ENCODE data around the gene CTU2. TPM values are rescaled to one million over a fixed set of nuclear protein-coding genes. Genes with fewer than 3 reads are reported as not detected.
"Not testable (repeated sequence)": the region's sequence is repeated elsewhere in the genome, so short reads cannot be mapped to it uniquely, and the experiment has no call there.

The CTU2 gene
- total RNA-seq, result 14.9 TPM
- long read RNA-seq, transcript CTU2-202 (15 exons, 1,751 nt), result major isoform, 9 of 17 reads
- long read RNA-seq, partial matches to known transcripts, result 3 of 17 reads
- long read RNA-seq, other reads (novel, unspliced or antisense), result 2 of 17 reads

DNA sequence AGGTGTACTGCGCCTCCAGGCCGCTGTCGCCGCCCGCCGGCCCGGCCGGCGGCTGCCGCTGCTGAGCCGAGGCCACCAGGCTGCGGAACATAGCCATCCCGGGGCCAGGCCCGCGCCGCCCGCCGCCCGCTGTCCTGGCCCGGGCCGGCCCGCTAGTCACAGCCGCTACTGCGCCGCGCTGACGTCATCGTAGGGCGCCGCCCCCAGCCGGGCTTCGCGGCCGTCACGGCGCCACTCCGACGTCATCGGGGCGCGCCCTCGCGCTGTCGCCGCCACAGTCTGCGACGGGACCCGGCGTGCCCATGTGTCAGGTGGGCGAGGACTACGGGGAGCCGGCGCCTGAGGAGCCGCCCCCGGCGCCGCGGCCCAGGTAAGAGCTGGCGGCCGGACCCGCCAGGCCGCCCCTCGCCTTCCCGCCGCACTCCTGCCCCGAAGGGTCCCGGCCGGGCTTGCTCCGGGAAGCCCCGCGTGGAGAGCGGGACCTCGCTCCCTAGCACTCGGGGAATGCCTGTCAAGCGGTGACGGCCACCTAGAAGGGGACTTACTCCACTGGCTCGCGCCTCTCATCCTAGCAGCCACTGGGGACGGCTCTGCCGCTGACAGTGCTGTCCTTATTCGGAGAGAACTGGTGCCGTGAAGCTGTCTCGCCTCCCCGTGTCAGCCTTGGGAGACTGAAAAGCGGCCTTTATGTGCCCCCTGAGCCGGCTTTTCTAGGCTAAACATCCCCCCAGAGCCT lies at the start of gene CTU2, which contains the start of gene RNF166:
CTU2 (plus strand) TSS at position 275 of the 736 bp plus-strand sequence; CDS start at position 303, 28 bp downstream.
RNF166 (minus strand) TSS at position 180 of the 736 bp plus-strand sequence; CDS start at position 97, 83 bp downstream.
- peak; percentile 96 for DNase-seq (ENCODE audit: low spot score)
- intact Hi-C loops (cut with DNase I), result loop anchor here (5.0 kb wide), 2 partner anchors 79 to 134 kb away; partner anchors contain the start of gene ZC3H18

DNA sequence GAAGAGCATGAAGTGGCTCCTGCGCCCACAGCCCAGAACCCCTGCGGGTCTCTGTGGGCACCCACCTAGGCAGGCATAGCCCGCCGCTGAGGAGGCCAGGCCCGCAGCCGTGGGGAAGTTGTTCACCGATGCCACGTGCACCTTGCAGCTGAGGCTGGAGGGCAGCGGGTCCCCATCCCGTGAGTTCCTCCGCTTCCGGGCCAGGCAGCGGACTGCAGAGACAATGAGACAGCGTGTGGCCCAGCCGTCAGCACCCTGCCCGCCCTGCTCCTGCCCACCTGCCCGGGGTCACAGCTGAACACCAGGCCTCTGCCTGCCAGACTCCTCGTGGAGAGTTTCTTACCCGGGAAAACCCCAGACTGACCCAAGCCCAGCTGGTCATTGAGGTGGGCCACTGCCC lies 48.9 kb upstream of the CTU2 start:
- intact Hi-C loops (cut with DNase I), result loop anchor here (5.0 kb wide), 1 partner anchor 45 kb away; no protein-coding TSS in a partner anchor
- no peak for DNase-seq (ENCODE audit: low spot score)

DNA sequence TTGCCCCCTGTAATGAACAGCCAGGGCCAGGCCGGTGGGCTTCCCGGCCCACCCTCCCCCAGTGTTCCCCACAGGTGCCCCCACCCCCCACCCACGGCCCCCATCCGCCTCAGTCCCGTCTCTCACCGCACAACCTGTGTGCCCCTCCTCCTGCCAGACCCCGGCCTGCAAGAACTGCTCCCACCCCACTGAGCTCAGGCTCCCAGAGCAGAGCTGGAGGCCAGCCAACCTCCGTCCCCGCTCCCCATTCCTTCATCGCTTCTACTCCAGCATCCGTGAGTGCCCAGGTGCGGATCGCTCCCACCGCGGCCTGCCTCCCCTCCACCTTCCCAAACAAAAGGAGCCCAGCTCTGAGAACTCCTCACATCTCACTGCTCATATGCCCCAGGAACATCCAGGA lies 47.6 kb upstream of the CTU2 start:
- DNase-seq (ENCODE audit: low spot score), result no peak
- intact Hi-C loops (cut with DNase I), result loop anchor here (5.0 kb wide), 1 partner anchor 44 kb away; no protein-coding TSS in a partner anchor

- no peak for DNase-seq (ENCODE audit: low spot score)
- intact Hi-C loops (cut with DNase I), result loop anchor here (5.0 kb wide), 1 partner anchor 43 kb away; no protein-coding TSS in a partner anchor
Measured at GRCh38 chr16:88659160-88659559, 47.1 kb upstream of the CTU2 start.

DNA sequence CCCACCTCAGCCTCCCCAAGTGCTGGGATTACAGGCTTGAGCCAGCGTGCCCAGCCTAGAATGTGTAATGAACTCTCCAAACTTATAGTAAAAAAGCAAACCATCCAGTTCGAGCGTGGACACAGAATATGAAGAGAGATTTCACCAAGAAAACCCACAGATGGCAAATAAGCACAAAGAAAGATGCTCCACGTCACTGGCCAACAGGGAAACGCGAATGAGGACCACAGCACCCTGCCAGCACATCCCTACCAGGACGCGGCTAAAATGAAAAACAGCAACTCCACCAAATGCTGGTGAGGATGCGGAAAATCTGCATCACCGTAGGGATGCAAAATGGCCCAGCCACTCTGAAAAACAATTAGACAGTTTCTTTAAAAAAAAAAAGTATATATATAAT lies 44.8 kb upstream of the CTU2 start:
- no peak for DNase-seq (ENCODE audit: low spot score)
- intact Hi-C loops (cut with DNase I), result loop anchor here (5.0 kb wide), 1 partner anchor 69 kb away; no protein-coding TSS in a partner anchor

- DNase-seq (ENCODE audit: low spot score), result no peak
- intact Hi-C loops (cut with DNase I), result loop anchor here (5.0 kb wide), 1 partner anchor 70 kb away; no protein-coding TSS in a partner anchor
Measured at GRCh38 chr16:88662222-88662842, 44.0 kb upstream of the CTU2 start.

GRCh38 chr16:88662843-88663606 lies 43.3 kb upstream of the CTU2 start, which contains the start of gene MVD:
TSS of gene MVD (minus strand) at chr16:88663091. CDS start at chr16:88663080, 11 bp downstream.
- peak; percentile 99 for DNase-seq (ENCODE audit: low spot score)
- intact Hi-C loops (cut with DNase I), result loop anchor here (5.0 kb wide), 1 partner anchor 71 kb away; no protein-coding TSS in a partner anchor

GRCh38 chr16:88665148-88665547 lies 41.2 kb upstream of the CTU2 start:
- no peak for DNase-seq (ENCODE audit: low spot score)
- intact Hi-C loops (cut with DNase I), result no loop called here

DNA sequence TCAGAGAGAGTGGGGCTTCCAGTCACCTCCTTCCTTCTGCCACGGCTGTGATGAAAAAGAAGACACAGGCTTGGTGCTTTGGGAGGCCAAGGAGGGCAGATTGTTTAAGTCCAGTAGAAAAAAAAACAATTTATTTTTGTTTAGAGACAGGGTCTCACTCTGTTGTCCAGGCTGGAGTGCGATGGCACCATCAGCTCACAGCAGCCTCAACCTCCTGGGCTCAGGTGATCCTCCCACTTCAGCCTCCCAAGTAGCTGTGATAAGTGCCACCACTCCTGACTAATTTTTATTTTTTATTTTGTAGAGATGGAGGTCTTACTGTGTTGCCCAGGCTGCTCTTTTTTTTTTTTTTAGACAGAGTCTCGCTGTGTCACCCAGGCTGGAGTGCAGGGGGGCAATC lies 40.7 kb upstream of the CTU2 start:
- DNase-seq (ENCODE audit: low spot score), result no peak
- intact Hi-C loops (cut with DNase I), result no loop called here

GRCh38 chr16:88667461-88667860 lies 38.8 kb upstream of the CTU2 start:
- intact Hi-C loops (cut with DNase I), result no loop called here
- DNase-seq (ENCODE audit: low spot score), result no peak

GRCh38 chr16:88669493-88669892 lies 36.8 kb upstream of the CTU2 start:
- intact Hi-C loops (cut with DNase I), result not testable (repeated sequence)

DNA sequence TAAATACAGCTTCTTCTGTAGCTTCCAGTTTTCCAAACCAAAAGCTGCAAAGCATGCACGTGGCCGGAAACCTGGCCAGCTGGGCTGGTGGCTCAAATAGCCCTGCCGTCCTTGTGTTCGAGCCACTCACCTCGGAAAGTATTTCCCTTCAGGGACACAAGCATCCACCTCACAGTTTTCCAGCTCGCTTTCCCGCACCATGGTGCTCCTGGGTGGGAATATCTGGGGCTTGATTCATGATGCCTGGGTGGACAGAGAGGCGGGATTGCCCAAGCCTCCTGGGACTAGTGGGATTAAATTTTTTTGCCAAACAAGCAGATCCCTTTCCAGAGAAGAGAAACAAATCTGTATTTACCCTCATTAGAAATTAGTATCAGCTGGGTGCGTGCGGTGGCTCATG lies 36.3 kb upstream of the CTU2 start:
- no peak for DNase-seq (ENCODE audit: low spot score)
- intact Hi-C loops (cut with DNase I), result no loop called here

More at GRCh38 chr16:88669493-88669892, 36.8 kb upstream of the CTU2 start:
- DNase-seq (ENCODE audit: low spot score), result not testable (repeated sequence)

GRCh38 chr16:88671806-88672205 lies 34.5 kb upstream of the CTU2 start:
- DNase-seq (ENCODE audit: low spot score), result no peak
- intact Hi-C loops (cut with DNase I), result no loop called here

DNA sequence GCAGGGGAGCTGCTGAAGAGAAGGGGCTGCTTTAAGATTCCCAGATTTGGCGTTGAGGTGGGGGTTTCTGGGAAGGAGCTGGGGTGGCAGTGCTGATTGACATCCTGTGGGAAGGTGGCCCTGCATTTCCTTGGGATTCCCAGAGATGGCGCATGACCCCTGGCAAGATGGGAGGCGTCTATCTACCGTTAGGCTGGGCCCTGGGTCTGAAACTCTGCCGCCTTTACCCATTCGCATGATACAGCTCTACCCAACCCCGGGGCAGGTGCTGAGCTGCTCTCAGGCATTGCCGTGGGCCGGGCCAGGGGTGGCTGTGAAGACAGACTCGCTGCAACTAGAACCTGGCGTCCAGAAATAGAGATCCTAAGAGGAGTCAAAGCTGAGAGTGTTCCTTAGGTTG lies 33.5 kb upstream of the CTU2 start:
- DNase-seq (ENCODE audit: low spot score), result no peak
- intact Hi-C loops (cut with DNase I), result no loop called here

DNA sequence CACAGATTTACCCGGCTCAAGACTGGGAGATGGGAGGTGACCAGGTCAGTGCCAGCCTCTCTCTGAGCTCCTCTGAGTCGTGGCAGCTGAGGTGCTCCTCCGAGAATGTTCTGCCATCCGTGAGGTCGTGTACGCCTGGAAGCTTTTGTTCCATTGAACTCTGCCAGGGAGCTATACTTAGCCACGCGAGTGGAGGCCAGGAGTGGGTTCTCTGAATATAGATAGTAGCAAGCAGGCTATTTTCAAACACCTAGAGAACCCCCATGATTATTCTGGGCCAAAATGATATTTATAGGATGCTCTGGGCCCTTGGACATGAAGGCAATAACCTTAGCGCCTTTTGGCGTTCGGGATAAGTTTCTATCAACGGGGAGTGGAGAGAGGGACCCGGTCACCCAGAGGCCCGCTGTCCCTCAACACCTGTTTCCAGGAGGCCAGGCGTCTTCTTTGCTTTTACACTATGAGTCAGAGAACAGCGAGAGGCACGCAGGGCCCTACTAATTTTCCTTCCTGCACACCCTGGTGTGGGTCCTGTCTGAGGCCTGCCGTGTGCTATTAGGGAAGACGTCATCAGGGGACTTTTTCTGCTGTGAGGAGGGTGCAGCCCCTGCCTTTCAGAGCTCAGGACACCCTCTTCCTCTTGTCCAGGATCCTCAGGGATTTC lies 32.5 kb upstream of the CTU2 start:
- DNase-seq (ENCODE audit: low spot score), result no peak
- intact Hi-C loops (cut with DNase I), result no loop called here

GRCh38 chr16:88676502-88677242 lies 29.6 kb upstream of the CTU2 start:
- intact Hi-C loops (cut with DNase I), result no loop called here
- no peak for DNase-seq (ENCODE audit: low spot score)

DNA sequence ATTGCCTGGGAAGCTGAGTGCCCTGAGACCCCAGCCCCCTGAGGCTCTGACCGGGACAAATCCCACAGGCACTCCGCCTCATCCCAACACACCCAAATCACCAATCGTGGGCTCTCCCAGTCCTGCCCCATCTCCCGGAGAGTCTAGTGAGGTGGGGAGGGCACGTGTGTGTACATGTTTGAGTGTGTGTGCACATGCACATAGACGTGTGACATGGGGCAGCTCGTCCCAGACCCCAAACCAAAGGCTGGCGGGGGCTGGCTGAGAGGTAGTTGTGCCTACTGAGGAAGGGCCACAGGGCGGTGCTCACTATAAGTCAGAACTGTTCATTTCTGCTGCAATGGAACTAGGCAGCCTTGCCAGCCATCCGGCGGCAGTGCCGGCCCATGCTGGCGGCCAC lies 28.6 kb upstream of the CTU2 start:
- intact Hi-C loops (cut with DNase I), result no loop called here
- DNase-seq (ENCODE audit: low spot score), result no peak

DNA sequence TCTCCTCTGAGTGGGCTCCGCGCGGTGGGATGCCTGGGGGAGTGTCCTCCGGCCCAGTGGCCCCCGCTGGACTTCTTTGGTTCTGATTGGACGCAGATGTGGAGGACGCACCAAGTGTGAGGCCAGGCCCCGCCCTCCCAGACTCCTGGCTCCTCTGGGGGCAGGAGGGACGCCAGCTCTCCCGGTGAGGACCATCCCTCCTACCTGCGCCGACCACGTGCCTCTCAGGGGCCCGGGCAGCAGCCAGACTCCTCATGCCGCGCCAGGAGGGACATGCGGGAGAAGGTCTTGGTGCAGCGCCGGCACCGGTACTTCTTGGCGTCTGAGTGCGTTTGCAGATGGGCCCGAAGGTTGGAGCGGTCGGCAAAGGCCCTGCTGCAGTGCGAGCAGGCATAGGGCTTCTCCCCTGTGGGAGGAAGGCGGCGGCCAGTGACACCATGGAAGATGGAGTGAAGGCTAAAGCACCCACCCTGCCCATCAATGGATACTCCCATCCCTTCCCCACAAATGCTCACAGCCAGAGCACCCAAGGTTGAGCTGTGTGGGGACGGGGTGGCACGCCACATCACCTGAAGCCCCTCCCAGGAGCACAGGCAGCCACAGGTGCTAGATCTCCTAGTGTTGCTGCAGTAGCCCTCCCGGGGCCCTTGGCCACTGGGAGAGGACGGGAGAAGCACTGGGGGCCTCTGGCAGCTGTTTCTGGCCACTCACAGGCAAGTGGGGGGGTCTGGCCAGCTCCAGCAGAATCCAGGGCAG lies 27.9 kb upstream of the CTU2 start:
- no peak for DNase-seq (ENCODE audit: low spot score)

More for the DNA sequence above, 27.9 kb upstream of the CTU2 start:
- intact Hi-C loops (cut with DNase I), result no loop called here

Measured in cardiac septum (tissue), 1 donor.